ENCODE measurements around the gene MPEG1.

Gene MPEG1

DNA sequence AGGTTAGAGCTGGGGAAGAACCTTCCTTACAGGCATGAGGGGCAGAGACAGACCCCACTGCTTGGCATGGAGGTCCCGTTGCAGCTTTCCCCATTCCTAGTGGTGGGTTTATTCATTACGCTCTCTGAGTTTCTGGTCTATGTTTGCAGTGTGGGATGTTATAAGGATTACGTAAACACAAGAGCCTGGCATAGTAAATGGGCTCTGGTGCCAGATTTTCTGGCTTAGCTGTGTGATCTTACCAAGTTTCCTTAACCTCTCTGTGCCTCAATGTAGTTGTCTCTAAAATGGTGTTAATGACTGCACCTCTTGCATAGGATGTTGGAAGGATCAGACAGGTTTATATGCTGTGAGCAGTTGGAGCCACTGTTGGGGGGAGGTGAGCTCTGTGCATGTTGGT lies 25.7 kb downstream of the MPEG1 start:
- no peak for DNase-seq (ENCODE audit: low spot score)

DNA sequence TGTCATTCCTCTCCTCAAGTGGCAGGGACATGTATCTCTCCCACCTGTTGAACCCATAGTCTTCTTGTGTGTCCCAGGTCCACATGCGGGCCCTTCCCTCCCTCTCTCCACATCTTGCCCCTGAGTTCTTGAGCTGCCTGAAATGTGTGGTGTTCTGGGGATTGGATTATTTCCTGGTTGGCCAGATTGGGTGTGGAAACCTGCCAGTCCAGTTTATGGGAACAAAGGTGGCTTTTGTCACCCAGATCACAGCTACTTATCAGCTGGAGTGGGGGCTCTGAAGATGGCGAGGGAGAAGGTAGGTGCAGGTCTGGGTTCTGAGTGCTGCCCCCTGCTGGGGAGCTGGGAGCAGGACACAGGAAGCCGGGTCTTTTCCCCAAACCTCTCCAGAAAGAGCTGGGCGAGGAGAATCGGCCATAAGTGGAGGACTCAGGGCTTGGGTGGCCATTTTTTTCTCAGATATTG lies 26.6 kb downstream of the MPEG1 start:
- DNase-seq (ENCODE audit: low spot score) = peak; percentile 45

DNA sequence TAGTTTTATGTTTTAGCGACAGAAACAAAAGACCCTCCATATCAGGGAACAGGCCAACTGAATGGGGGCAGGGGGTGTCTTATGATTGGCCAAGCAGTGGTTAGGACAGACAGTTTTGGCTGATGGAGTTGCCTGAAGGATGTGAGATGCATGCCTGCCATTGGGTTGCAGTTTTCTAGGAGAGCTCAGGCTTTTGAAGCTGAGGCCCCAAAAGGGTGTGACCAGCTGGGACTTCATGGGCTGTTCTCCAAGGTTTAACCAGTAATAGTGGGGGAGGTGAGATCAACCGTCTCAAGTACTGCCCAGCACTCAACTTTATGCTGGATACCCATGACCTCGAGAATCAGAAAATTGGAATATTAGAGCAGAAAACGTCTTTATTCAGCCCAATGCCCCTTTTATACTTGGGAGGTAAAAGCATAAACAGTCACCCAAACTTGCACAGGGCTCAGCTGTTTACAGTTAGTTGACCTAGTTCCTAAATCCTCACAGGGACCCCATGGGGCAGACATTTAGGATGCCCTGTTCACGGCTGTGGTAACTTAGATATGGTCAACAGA lies 27.3 kb downstream of the MPEG1 start:
- DNase-seq (ENCODE audit: low spot score) = no peak

DNA sequence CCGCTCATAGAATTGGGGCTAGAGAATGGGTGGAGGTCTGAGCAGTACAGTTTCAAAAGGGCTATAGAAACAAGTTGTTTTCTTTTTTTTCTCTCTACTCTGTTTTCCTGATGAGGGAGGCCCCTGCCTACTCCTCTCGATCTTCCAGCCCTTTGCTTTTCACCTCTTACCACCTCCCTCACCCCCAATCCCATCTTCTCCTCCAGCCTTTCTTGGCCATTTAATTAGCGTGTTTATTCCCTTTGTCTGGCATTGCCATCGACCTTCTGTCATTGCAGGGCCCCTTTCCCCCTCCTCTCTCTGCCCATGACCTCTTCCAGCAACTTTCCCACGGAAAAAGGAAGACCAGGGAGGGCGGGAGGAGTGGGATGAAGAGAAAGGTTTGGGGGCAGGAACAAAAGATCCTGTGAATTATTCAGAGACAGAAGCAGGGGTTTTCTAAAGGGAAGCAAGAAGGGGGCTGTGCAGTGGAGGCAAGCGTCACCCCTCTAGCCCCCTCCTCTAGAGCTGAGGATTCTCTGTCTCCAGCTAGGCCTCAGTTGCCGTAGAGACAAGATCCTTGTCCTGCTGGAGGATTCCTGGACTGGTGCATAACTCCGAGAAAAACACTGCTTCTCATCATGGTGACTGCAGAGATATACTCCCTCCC lies 27.9 kb downstream of the MPEG1 start:
- DNase-seq (ENCODE audit: low spot score) = no peak

DNA sequence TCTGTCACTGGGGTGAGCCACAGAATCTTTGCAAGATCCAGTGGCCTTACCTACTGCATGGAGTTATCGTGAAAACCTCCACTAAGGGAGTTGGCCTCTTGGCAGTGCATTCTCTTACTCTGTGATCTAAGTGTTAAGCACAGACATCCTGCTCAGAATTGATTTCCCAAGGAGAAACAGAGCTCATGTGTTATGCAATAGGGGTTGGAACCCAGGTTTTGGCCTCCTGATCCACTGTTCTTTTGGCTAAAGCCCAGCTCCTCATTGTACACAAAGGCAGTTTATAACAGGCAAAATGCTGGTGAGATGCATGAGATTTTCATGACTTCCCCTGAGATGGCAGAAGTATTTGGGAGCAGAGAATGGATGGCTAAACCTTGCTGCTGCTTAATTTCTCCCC lies 29.0 kb downstream of the MPEG1 start:
- no peak for DNase-seq (ENCODE audit: low spot score)

DNA sequence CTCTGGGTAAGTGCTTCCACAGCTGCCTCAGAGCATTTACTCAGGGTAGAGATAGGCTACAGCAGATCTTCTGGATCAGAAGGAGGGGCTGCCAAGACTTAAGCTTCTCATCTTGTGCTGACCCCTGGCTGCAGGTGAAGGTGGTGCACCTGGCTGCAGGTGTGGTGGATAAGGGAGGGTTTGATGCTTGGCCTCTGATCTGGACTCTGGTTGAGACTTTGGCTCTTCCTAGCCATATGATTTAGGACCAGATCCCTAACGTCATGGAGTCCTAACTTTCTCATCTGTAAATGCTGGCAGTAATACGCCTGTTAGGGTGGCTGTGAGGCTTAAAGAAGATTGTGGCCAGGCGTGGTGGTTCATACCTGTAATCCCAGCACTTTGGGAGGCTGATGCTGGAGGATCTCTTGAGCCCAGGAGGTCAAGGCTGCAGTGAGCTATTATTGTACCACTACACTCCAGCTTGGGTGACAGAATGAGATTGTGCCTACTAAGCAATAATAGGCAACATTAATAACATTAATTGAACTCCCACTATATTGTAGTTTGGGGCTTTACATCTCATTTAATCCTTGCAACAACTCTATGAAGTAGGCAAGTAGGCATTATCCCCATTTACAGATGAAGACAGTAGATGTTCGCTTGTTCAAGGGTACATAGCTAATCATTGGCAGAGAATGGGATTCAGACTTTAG lies 30.1 kb downstream of the MPEG1 start:
- peak; percentile 5 for DNase-seq (ENCODE audit: low spot score)

DNA sequence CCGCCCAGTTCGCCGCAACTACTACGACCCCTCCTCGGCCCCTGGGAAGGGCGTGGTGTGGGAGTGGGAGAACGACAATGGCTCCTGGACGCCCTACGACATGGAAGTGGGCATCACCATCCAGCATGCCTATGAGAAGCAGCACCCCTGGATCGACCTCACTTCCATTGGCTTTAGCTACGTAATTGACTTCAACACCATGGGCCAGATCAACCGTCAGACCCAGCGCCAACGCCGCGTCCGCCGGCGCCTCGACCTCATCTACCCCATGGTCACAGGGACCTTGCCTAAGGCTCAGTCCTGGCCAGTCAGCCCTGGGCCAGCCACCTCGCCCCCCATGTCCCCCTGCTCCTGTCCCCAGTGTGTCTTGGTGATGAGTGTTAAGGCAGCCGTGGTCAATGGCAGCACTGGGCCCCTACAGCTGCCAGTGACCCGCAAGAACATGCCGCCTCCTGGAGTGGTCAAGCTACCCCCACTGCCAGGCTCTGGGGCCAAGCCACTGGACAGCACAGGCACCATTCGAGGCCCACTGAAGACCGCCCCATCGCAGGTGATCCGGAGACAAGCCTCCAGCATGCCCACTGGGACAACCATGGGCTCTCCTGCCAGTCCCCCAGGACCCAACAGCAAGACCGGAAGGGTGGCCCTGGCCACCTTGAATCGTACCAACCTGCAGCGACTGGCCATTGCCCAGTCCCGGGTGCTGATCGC lies 30.8 kb downstream of the MPEG1 start:
- no peak for DNase-seq (ENCODE audit: low spot score)

DNA sequence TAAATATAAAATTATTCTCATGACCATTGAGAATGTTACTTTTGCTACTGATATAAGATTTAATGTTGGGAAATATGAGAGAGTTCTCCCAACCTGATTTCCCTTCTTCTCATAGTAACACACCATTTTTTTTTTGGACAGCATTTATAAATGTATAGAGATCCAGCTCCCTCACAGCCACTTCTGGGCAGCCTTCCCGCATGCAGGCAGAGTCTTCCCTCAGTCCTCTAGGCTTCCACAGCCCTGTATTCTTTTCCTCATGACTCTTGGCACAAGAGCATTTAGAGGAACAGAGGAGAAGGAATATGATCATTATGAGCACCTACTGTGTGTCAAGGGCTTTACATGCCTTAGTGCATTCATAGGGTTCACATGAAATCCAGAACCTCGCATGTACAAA lies 31.8 kb downstream of the MPEG1 start:
- DNase-seq (ENCODE audit: low spot score) = no peak

DNA sequence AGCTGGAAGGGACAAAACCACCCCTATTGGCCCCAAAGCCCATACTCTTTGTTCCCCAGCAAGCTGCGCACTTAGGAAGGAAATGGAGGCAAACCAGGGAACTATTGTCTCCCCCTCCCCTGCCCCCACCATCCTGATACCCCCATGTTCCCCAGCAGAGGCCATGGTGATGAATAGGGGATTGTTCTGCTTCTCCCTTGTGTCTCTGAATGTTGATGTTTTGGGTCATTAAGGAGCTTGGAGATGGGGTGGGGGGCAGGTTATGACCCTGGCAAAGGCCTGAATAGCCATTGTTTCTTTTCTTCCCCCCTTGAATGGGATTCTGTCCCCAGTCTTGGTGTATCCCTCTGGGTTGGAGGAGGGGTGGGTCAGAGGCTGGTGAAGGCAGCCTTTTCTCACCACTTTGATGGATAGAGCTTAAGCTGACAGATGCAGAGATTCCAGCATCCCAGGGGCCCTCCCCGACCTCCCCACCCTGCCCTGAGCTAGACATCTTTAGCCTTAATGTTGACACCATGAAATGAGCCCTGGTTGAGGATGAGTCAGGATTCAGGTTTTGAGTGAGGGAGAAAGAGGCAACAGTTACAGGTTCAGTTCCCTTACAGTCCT lies 32.5 kb downstream of the MPEG1 start:
- DNase-seq (ENCODE audit: low spot score) = no peak

DNA sequence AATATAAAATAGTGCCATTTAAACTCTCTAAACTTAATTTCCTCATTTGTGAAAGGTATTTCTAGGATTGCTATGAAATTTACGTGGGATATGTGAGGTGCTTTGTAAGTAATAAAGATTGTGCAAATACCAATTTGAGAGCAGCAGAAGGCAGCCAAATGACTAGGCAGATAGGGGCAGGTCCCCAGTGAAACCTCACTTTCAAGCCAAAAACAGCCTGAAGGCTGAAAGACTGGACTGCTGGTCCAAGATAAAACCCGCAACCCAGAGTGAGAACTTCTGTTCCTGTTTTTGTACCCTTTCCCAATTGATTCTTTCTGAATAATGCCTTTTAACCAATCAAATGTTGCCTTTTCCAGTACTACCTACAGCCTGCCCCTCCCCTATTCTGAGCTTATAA lies 33.6 kb downstream of the MPEG1 start:
- DNase-seq (ENCODE audit: low spot score) = no peak

DNA sequence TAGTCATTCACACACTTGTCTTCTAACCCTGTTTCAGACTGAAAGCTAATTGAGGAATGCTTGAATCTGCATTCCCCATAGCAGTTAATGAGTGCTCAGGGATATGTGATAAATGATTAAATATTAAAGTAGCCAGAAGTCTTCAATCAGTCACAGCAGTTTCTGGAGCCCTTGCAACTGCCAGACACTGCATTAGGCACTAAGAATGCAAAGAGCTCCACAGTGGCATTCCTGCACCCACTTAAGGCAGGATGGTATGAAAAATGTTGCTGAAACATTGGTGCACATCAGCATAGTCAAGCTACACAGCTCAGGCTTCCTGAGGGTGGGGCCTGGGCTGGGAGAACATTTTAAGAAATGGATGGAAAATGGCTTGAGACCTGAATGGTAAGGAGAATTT lies 34.3 kb downstream of the MPEG1 start:
- DNase-seq (ENCODE audit: low spot score) = no peak

DNA sequence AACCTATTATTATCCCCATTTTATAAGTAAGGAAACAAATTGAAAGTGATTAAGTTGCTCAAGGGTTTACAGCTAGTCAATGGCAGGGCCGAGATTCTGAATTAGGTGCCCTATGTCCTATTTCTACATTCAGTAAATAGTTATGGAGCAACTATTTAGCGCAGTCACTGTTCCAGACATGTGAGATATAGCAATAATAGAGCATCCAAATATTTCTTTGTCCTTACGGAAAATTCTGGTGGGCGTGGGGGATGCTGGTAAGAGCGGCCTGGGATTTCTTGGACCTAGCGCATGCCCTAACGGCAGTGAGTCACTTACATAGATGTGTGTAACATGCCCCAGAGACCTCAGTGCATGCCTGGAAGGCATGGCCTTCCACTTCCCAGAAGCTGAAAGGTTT lies 36.4 kb downstream of the MPEG1 start:
- no peak for DNase-seq (ENCODE audit: low spot score)

DNA sequence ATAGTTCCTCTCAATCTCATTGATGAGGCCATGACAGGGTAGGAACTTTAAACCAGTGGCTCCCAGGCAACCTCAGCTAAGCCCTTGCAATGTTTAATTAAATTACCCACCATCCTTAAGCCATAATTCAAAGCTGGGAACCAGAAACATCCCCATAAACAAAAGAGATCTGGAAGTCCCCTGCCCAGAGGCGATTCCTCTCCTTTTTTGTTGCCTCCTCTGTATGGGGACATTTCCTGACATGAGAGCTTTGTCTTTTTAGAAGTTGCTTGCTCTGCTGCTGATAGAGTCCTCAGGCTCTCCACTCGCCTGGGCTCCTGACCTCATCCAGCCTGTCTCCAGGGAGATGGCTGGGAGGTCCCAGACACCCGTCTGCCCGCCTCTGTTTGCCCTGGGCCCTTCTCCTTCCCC lies 37.6 kb downstream of the MPEG1 start:
- no peak for DNase-seq (ENCODE audit: low spot score)

DNA sequence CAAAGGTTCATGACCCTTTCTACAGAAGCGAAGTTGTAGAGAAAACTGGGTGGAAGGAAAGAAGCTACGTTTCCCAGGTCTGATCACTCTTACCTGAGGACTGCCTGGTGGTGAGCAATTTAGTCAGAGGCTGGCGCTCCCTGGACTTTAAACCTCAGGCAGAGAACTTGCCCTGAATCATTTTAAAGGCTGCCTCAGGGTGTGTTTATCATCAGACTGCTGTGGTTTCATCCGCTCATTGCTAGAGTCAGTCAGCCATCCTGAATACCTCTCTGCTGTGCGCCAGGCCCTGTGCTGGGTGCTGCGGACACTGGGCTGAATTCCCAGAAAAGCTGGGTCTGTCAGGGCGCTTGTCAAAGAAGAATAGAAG lies 38.1 kb downstream of the MPEG1 start:
- no peak for DNase-seq (ENCODE audit: low spot score)

DNA sequence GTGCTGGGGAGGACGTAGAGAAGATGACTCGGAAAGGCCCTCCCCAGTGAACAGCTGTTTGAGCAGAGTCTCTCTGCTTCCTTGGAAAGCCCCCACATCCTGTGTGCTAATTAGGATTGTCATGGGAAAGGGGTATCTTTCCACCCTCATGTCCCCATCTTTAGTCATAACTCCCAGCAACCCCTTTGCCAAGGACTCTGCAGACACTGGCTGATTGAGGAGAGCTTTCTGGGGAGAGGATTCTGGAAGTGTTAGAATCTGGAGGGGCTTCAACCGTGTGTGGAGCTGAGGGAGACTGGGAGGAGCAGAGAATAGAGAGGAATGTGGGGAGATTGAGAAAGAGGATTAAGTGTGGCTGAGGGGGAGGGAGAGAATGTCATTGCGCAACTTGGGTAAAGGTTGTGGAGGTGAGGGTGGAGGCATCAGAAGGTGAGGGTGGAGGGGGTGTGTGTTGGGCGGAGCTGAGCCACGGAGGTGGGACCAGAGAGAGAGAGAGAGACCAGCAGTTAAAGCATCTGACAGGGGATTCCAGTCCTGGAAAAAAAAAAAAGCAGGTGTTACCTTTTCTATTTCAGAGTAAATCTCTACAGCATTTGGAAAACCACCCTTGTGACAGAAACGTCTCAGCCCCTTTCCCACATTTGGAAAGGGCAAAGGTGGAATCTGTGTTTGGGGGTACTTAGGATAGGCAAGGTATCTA lies 38.6 kb downstream of the MPEG1 start:
- no peak for DNase-seq (ENCODE audit: low spot score)

DNA sequence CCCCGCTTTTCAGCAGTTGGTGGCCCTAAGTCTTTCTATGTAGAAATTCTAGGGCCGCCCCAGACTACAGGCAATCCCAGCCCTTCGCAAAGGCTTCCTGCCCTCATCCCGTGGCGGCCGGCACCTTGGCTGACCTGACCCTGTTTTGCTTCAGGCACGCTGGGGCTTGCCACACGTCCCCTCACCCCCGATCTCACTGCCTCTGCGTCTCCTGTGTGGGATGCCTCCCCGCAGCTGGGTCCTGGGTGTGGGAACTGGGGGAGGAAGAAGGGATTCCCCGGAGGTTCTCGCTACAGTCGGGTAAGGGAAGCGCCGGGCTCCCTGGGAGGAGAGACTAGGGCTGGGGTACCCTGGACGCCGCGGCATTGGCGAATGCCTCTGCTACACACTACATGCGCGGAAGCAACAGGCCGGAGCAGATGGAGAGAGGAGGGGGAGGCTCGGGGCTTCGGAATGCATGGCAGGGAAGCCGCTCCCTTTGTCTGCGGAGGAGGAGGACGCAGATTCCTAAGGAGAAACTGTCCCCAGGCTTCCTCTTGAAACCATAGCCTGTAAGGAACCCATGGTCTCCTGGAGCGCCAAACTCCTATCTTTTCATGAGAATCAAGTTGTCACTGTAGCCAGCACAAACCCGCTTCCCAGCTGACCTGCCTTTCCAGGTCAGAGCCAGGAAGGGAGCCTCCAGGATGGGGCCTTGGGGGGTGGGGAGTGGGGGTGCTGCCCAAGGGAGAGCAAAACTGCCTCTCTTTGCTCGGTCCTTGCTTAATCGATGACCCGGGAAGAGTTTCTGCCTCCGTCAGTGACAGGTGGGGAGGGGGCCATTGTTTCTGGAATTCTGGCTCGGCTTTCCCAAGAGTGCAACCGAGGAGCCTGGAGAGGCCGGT lies 39.4 kb downstream of the MPEG1 start:
- peak; percentile 4 for DNase-seq (ENCODE audit: low spot score)

DNA sequence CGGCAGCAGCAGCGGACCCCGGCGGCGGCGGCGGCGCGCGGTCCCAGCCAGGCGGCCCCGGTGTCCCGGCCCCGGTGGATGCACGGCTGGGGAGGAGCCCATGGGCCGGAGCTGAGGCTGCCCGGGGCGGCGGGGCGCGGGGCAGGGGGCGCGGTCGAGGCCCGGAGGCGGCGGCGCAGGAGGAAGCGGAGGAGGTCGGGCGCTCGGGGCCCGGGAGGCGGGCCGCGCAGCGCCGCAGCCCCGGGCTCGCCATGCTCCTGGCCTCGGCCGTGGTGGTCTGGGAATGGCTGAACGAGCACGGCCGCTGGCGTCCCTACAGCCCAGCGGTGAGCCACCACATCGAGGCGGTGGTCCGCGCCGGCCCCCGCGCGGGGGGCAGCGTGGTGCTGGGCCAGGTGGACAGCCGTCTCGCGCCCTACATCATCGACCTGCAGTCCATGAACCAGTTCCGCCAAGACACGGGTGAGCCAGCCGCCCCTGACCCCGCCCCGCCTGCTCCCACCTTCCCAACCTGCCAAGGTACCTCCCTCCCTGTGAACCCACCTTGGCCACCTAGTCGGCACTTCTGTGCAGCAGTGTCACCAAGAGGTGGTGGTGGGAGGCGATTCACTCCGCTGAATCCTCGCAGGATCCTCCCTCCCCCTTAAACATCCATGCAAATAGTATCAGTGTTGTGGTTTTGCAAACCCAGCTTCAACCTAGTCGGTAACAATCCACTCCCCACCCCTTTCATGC lies 40.2 kb downstream of the MPEG1 start:
- DNase-seq (ENCODE audit: low spot score) = peak; percentile 16

DNA sequence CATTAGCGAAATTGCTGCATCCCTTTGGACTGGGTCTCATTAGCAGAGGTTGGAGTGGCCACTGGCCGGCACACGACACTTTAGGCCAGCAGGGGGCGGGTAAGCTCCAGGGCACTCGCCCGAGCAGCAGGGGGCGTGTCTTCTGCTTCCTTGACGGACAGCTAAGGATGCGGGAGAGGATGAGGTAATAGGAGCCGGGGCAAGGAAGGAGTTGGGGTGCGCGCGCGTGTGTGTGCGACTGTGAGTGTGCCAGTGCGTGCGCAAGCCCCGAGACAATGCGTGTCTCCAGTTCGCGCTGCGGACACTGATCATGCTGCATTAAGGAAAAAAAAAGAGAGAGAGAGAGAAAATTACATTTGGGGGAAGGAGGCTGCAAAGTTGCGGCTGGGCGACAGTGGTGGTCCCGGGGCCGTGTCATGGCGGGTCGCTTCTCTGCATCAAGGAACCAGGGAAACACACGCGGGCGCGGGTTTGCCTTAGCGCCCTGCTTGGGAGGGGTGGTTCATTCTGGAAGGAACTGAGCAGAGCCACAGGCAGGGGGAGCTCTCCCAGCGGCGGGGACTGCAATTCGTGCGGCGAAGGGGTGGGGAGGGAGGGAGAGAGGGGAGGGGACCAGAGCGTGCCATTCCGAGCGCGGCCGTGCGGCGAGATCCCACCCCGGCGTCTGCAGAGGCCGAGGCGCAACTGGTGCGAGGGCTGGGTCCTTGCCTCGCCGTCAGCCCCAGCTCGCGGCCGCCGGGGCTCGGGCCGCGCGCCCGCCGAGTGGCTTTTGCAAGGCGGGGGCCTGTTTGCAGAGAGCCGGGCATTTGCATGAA lies 41.0 kb downstream of the MPEG1 start, which contains the start of gene DTX4:
Gene DTX4 (plus strand): TSS at position 625 of the 815 bp plus-strand sequence. CDS start 464 bp downstream, outside the sequence.
- DNase-seq (ENCODE audit: low spot score) = peak; percentile 87

DNA sequence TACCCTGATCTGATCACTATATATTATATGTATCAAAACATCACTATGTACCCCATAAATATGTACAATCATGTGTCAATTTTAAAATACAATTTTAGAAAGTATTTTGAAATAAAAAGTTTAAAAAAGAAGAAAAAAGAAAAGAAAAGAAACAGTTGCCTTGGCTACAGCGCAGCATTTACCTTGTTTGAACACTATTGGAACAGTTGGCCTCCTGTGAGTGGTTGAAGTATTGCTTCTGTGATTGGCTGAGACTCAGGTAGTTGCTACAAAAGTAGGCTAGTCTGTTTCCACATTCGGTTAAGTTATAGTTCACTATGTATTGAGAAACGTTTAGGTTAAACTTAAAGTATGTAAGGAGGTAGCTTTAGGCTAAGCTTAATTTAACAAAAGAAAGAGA lies 48.7 kb downstream of the MPEG1 start:
- DNase-seq (ENCODE audit: low spot score) = no peak
